NCI-H146 treated with DMSO at 0.1 percent for 48 hours (cell line): Measurements from ENCODE around the gene ZNF423.
"Not testable (repeated sequence)": the region's sequence is repeated elsewhere in the genome, so short reads cannot be mapped to it uniquely, and the experiment has no call there.

Experiments used
- DNase-seq: peaks from one replicate; lab custom pipeline; 2025; ENCODE audit not compliant: unreplicated experiment; lab: John Stamatoyannopoulos, UW

ZNF423 gene

GRCh38 chr16:49523435-49524159 lies 332.3 kb downstream of the ZNF423 start:
- no peak for DNase-seq

- no peak for DNase-seq
Observed at GRCh38 chr16:49521734-49522325, 334.1 kb downstream of the ZNF423 start.

- no peak for DNase-seq
Observed at GRCh38 chr16:49520492-49521038, 335.3 kb downstream of the ZNF423 start.

GRCh38 chr16:49519741-49520140 lies 336.2 kb downstream of the ZNF423 start:
- no peak for DNase-seq

GRCh38 chr16:49519008-49519656 lies 336.8 kb downstream of the ZNF423 start:
- no peak for DNase-seq

- DNase-seq = no peak
Observed at GRCh38 chr16:49516382-49517036, 339.4 kb downstream of the ZNF423 start.

- no peak for DNase-seq
Observed at GRCh38 chr16:49515861-49516260, 340.1 kb downstream of the ZNF423 start.

GRCh38 chr16:49515016-49515565 lies 340.8 kb downstream of the ZNF423 start:
- no peak for DNase-seq

GRCh38 chr16:49514073-49514980 lies 341.6 kb downstream of the ZNF423 start:
- DNase-seq = no peak

GRCh38 chr16:49513040-49513439 lies 342.9 kb downstream of the ZNF423 start:
- DNase-seq = peak; percentile 19

- no peak for DNase-seq
Observed at GRCh38 chr16:49510654-49511305, 345.1 kb downstream of the ZNF423 start.

GRCh38 chr16:49510141-49510540 lies 345.8 kb downstream of the ZNF423 start:
- DNase-seq = no peak

- DNase-seq = not testable (repeated sequence)
Observed at GRCh38 chr16:49506058-49507013, 349.6 kb downstream of the ZNF423 start.

- DNase-seq = no peak
Observed at GRCh38 chr16:49505556-49505955, 350.4 kb downstream of the ZNF423 start.

GRCh38 chr16:49504626-49505025 lies 351.3 kb downstream of the ZNF423 start:
- DNase-seq = peak; percentile 13

- DNase-seq = no peak
Observed at GRCh38 chr16:49504023-49504364, 351.9 kb downstream of the ZNF423 start.

GRCh38 chr16:49503256-49504022 lies 352.5 kb downstream of the ZNF423 start:
- no peak for DNase-seq
